Thyroid gland (tissue), 4 donors: ENCODE data around the gene NRP2.

Source experiments
- CTCF ChIP-seq, 6 experiments: fragments of 200-600 bp in 3 of 6; fragments of 450-650 bp in 3 of 6; sonication (generic) in 3 of 6; IDR thresholded peaks; one replicate each; pipeline ENCODE4 v1.5.1; 2016 to 2019; ENCODE audit warnings: antibody characterized with exemption in 6 of 6, mild to moderate bottlenecking in 2 of 6, inconsistent platforms in 1 of 6, moderate library complexity in 1 of 6
- POLR2A ChIP-seq, 2 donors: fragments of 450-650 bp; IDR thresholded peaks; one replicate each; pipeline ENCODE4 v1.6.1; 2017; ENCODE audit warnings: antibody characterized with exemption in 2 of 2, mild to moderate bottlenecking in 2 of 2, moderate library complexity in 1 of 2

GRCh38 chr2:205752296-205752820, 70.1 kb downstream of the NRP2 start:
- no peak for TF ChIP-seq CTCF (IDR thresholded peaks at IDR 0.05)
- no peak for TF ChIP-seq POLR2A (IDR thresholded peaks at IDR 0.05)
